HG03460 (cell line): ENCODE measurements around the gene MCF2L.

ENCODE experiments used
- ATAC-seq: cut with Tn5 transposase; IDR thresholded peaks from one replicate; pipeline ENCODE4 v1.9.1; 2021; ENCODE audit not compliant: unreplicated experiment

Gene MCF2L

DNA sequence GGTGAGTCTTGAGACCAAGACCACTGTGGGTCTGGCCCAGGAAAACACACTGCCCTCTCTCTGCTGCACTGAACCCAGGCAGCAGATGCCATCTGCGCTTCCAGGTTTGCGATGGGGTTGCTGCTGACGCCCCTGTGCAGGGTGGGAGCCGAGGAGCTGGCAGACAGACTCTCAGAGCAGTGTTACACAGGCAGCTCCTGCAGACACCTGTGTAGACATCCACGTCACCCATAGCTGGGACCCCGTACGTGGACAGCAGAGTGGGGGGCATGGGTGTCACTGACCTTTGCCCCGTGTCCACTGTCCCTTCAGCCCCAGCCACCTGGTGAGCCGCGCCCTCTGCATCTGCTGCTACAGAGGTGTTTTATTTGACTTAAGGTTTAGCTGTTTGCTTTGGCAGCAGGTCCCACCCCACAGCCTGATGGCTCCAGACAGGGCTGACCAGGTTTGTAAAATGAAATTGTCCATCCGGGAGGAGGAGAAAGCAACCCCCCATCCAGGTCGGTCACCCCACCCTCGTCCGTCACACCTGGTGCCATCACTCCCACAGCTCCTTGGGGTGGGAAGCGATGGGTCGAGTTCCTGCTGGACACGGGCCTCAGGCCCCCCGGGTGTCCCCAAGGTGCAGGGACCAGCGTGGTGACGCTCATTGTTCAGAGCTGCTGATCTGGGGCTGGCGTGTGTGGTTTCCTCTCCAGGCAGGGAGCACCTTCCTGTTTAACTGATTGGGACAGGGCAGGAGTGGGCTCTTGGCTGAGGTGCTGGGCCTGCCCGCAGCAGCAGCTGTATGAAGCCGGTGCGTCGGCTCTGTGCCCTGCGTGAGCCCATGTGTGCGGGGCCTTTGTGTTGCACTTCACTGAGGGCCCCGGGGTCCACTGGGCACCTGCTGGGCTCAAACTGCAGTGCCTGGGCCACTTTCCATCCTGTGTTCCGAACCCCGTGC, 28.4 kb downstream of the MCF2L start:
- no peak for ATAC-seq

DNA sequence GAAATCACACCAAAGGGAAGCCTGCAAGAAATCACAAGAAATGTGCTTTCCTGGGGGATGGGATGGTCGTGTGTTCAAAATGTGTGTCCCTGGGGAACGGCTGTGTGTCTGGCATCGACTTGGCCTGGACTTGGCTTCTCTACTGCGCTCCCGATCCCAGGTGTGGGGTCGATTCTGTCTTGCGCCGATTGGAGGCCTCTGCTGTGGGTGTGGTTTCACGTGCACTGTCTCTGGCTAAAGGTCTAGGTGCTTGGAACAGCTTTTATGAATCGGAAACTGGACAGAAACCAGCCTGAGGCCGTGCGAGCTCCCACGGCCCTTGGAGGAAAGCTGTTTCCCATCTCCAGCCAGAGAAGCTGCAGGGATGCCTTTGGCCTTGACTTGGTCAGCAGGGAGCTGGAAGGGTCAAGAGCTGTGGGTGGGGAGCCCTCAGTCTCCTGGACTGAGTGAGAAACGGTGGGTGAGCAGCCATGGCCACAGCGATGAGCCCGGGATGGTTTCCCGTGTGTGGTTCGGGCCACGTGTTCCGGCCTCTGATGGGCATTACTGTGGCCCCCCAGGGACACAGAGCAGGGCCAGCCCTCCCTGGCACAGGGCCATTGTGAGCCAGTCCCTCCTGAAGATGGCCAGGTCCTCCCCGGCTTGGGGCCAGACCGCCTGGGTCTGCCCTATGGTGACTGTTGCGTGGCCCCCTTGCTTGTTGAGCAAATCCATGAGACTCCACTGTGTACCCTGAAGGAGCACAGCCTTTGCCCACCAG, 29.7 kb downstream of the MCF2L start:
- no peak for ATAC-seq

DNA sequence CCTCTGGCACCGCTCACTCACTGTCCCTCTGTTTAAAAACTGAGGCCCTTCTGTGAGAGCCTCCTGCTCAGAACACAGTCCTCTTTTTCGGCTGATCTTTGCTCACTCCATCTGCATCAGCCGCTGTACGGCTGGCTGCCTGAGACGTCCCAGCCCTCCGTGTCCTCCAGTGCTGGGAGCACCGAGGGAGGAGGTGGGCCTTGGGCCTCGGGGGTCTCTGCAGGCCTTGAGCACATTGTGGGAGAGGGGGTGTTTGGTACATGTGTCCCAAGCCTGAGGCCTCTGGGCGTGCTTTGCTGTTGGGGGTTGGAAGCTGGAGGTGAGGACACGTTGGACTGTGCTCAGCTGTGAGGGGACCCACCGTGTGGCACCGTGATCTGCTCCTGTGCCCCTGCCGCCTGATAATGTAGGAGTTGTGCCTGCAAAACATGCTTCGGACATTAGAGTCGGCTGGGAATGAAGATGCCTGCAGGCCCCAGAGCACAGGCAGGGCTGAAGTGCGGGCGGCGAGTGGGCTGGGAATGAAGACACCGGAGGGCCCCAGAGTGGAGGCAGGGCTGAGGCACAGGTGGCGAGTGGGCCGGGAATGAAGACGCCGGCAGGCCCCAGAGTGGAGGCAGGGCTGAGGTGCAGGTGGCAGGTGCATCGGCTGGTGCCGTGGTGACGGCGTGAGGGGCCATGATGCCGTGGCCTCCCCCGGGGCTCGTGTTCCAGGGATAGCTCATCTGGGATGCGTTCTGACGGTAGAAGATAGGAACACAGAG, 30.6 kb downstream of the MCF2L start:
- ATAC-seq = no peak

DNA sequence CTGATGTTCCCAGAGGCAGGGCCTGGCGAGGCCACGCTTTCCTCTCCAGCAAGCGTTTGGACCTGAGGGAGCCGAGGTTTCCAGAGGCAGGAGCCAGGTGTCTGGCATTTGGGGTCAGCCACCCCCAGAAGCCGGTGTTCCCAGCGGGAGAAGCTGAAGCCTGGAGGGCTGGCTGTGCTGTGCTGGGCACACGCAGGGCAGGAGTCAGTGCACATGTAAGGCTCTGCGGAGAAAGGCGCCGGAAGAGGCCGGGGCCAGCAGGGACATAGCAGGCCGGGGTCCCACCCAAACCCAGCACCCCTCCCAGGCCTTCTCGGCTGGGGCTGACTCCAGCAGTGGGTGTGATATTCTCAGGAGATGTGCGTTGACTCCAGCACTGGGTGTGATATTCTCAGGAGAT, 31.6 kb downstream of the MCF2L start:
- ATAC-seq = no peak

DNA sequence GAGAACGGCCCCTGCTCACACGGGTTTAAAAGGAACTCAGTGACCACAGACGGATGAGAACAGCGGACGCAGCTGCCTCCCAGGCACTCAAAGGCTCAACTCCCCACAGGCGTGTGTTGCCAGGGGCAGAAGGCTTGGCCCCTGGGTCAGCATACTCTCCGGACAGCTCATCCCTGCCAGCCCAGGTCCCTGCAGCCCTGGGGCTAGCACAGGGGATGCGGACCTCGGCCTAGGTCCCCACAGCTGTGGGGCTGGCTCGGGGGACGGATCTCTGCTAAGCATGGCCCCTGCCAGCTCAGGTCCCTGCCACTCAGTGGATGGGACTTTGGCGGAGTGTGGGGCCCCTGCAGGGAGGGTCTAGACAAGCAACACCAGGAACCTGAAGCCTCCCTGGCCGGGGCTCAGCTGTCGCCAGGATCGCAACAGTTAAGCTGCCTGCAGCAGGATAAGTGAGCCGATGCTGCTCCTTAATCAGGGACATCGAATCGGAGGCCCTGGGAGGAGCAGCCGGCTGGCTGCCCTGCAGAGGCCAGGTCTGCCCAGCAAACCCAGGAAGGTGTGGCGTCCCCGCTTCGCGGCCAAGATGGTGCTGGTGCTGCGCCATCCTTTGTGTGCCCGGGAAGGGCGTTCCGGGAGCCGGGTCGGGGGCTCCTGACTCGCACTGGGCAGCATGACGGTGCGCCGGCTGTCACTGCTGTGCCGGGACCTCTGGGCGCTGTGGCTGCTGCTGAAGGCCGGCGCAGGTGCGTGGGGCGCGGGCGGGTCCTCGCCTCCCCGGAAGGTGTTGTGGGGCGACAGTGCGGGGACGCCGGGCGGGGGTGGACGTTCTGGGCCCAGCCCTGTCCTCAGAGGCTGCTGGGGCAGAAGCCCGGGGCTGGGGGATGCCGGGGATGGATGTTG, 32.5 kb downstream of the MCF2L start:
- no peak for ATAC-seq

DNA sequence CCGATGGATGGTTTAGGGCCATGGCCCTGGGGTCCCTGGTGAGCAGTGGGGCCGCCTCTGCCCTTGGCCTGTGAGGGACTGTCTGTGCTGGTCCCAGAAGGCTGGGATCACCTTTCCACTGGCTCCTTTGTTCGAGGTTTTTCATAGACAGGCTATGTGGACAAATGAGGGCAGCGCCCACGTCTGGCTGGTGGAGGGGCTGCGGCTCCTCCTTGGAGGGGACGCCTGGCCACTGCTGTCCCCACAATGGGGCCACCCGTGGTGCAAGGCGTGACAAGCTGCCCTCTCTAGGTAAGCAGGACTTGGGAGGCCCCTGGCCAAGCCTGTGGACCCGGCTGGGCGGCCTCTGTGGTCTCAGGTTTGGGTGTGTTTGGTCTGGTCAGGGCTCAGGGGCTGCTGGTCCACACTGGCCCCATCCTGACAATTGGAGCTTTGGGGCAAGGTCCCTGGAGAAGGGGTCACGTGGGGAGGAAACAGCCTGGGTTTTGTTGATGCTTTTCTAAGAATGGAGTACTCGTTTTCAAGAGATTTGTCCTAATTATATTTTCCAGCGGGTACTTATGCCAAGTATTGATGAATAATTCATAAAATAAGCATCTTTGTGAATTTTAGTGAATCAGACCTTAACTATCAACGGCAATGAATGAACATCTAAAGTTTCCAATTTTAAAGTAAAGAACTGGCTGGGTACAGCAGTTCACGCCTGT, 33.3 kb downstream of the MCF2L start:
- no peak for ATAC-seq

DNA sequence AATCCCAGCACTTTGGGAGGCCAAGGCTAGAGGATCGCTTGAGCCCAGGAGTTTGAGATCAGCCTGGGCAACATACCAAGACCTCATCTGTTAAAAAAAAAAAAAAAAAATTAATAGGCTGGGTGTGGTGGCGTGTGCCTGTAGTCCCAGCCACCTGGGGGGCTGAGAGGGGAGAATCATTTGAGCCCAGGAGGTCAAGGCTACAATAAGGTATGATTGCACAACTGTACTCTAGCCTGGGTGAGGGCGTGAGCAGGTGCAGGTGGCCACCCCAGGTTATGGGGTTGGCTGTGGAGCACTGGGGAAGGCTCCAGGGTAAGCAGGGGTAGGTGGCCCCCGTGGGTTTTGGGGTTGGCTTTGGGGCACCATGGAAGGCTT, 33.9 kb downstream of the MCF2L start:
- no peak for ATAC-seq

DNA sequence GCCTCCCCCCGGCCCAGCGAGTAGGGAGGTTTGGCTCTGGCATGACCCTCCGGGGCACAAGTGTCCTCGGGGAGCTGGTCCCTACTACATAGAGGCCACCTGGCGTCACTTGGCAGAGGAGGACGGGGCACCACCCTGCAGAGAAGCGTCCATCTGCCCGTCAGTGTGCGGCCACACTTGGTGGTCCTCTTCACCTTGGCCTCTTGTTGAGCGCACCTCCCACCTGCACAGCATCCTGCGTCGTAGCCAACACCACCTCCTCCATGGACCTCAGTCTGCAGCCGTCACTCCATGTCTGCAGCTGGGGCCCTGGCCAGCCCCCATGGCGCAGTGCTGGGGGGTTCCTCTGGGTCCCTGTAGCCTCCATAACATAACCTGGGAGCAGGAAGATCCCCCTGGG, 35.1 kb downstream of the MCF2L start:
- ATAC-seq = no peak

DNA sequence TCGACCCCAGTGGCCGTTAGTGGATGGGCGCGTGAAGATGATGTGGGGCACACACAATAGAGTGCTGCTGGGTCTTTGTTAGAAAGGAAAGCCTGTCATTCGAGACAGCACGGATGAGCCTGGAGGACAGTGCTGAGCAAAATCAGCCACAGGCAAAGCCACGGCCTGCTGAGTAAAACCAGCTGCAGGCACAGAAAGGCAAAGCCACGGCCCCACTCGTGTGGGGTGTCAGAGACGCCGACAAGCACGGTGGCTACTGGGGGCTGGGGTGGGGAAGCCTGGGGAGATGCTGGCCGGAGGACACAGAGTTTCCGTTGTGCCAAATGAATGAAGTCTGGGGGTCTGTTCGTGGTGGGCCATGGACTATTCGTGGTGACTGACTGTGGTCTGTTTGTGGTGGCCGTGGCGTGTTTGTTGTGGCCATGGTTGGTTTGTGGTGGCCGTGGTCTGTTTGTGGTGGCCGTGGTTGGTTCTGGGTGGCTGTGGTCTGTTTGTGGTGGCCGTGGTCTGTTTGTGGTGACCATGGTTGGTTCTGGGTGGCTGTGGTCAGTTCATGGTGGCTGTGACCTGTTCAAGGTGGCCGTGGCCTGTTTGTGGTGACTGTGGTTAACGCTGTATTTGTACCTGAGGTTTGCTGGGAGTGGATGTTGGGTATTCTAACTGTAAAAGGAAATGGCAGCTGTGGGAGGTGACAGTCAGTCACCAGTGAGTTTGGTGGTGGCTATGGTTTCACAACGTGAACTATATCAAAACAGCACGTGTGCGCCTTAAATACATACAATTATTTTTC, 36.3 kb downstream of the MCF2L start:
- ATAC-seq = no peak

DNA sequence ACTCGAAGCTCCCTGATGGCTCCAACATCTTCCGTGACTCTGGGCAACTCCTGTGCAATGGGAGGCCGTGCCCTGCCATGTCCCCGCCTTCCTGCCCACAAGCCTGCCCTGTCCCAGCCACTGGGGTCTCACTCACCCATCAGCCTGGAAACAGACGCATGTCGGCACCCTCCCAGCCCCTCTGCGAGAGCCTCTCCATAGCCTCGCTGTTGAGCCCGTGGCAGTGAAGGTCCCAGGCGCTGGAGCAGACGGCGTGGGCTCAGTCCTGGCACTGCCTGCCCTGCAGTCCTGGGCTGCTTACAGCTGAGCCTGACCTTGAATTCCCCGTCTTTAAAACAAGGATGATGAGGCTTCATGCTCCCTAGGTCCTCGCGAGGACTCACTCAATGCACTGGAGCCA, 37.0 kb downstream of the MCF2L start:
- ATAC-seq = no peak

DNA sequence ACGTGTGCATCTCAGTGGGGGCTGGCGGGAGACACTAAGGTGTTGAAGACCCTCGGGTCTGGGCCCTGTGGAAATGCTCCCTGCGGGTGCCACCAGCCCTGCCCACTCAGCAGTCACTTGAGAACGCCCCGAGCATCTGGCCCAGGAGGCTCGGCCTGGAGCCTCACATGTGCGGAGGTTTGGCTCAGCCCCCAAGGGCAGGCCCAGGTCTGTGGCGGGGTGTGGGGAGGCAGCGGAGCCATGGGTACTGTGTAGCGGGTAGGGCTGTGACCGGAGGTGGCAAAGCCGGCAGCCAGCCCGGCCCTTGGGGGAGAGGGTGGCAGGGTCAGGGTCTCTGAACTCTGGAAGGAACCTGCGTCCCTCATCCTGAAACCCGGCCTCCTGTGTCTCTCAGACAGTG, 37.6 kb downstream of the MCF2L start:
- ATAC-seq = no peak

DNA sequence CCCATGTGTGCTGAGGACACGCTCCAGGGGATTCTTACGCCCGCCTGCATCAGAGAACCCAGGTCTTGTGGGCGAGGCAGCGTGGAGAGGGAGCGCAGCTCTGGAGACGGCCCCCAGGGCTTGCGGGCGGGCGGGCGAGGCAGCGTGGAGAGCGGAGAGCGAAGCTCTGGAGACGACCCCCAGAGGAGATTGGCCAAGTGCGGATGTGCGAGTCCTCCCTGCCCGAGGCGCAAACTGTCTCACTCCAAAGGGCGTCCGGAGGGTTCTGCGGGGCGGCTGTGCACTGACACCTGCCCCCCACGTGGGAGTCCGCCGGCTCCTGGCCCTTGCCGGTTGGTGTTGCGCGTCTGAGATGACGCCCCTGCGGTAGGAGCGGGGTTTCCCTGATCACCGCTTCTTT, 39.8 kb downstream of the MCF2L start:
- no peak for ATAC-seq

DNA sequence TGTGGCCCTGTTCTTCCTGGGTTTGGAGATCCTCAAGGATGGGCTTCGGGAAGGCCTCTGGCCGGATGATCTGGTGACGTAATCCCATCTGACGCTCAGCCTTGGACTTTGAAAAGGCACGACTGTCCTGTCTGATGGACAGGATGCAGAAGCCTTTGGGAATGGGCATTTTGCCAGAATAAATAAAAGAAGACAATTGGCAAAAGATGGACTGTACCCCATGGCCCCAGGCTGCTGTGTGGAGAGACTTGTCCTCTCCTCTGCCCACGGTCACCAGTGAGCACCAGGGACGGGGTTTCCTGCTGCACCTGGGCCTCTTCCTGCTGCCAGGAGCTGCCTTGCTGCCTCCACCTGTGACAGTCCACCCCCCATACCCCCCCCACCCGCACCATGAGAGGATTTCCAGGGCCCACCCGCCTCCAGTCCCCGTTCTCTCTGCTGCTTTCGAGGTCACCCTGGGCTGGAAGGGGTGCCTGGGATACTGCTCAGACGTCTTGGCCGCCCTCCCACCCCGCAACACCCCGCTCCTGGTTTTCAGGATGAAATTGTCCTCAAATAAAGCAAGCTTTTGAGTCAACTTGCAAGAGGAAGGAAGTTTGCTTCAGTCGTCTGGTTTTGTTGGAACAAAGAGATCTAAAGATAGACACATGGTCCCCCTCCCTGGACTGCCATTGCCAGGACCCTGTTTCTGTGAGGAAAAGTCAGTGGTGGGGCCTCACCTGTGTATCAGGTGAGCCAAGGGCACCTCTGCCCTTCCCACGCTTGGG, 40.9 kb downstream of the MCF2L start:
- ATAC-seq = no peak

DNA sequence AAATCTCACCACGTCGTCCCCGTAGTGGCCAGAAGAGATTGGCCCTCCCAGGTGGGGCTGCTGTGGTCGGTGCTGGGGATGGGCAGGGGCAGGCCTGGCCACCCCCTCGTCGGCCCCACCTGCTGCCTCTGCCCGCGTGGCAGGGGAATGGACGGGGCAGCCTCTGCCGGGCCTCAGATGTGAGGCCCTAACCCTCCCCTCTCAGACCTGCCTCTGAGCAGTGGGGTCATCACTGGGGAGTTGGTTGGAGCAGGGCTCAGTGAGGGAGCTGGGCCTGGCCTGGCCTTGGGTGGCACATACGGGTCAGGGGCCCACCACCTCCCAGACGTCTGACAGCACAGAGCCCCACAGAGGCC, 41.5 kb downstream of the MCF2L start:
- no peak for ATAC-seq

DNA sequence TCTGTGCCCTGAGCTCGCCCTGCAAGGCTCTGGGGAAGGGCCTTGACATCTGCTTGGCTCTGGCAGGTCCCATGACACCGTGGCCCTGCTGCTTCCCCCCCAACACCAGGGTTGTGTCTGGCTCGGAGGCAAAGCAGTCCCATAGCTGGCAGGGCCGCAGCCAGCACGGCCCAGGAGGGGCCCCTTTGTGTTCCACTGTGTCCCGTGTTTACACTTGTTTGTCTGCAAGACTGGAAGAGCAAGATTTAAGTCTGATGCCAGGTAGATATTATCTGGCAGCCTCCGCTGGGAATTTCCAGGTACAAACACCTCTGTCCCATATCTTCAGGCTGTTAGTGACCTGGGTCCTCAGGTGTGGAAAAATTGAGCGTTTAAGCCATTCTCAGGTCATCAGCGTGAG, 44.3 kb downstream of the MCF2L start:
- ATAC-seq = no peak

DNA sequence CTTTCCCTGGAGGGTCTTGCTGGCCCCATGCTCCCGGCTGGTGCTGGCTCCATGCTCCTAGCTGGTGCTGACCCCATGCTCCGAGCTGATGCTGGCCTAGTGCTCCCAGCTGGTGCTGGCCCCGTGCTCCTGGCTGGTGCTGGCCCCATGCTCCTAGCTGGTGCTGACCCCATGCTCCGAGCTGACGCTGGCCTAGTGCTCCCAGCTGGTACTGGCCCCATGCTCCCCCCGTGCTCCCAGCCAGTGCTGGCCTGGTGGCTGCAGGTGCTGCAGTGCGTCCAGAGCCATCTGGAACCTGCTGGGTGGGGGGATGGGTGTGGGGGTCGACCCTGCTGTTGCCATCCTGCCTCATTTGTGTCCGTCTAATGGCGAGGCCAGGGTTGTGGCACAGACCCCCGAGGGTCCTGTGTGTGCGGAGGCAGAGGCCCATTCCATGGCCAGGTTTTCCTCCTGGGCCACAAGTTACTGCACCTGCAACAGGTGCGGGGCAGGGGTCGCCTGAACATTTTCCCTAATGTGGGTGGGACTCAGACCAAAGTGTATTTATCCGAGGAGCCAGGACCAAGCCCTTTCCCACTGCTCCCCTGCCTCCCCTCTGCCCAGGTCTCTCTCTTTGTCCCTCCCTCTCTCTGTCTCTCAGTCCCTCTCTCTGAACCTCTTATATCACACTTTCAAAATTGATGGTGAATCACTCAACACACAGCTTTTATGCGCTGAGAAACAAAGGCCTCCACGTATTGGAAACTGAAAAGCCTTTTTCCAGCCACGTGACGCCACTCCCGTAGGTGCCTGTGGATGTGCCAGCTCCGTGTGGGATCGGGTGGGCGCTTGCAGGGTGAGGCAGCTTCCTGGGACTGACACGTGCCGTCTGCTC, 45.1 kb downstream of the MCF2L start:
- ATAC-seq = no peak
